ENCODE data around the gene PROSER3.
"Not testable (repeated sequence)": the region's sequence is repeated elsewhere in the genome, so short reads cannot be mapped to it uniquely, and the experiment has no call there.

PROSER3 gene

DNA sequence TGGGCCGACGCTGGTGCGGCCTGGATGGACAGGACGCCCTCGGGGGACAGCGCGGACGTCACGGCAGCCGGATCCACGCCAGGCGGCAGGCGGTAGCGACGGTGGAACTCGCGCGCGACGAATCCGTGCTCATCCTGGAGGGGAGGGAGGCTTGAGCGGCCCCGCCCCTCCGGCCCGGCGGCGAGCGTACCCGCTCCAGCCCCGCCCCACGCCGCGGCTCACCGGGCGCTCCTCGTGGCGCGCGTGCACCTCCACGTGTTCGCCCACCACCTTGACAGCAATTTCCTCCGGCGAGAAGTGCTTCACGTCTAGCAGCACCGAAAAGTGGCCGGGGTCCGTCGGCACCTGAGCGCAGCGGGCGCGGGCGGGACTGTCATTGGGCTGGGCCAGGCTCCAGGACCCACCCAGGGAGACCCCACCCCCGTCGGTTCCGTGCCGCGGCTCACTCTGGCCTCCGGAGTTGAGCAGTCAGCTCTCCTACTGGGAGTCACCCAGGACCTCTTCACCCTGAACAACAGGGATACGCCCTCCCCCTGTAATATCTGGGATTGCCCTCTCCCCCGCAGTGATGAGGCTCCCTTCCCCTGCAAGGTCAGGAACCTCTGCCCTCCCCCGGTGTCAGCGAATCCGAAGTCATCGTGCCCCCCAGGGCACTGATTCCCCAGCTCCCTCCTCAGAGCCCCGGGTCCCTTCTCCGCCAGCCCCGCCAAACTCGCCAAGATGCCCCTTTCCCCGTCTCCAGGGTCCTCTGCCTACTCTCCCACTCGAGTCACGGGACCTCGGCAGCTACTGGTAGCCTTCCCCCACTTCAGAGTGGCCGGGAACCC, 2.2 kb upstream of the PROSER3 start:
- DNase-seq: no peak

DNA sequence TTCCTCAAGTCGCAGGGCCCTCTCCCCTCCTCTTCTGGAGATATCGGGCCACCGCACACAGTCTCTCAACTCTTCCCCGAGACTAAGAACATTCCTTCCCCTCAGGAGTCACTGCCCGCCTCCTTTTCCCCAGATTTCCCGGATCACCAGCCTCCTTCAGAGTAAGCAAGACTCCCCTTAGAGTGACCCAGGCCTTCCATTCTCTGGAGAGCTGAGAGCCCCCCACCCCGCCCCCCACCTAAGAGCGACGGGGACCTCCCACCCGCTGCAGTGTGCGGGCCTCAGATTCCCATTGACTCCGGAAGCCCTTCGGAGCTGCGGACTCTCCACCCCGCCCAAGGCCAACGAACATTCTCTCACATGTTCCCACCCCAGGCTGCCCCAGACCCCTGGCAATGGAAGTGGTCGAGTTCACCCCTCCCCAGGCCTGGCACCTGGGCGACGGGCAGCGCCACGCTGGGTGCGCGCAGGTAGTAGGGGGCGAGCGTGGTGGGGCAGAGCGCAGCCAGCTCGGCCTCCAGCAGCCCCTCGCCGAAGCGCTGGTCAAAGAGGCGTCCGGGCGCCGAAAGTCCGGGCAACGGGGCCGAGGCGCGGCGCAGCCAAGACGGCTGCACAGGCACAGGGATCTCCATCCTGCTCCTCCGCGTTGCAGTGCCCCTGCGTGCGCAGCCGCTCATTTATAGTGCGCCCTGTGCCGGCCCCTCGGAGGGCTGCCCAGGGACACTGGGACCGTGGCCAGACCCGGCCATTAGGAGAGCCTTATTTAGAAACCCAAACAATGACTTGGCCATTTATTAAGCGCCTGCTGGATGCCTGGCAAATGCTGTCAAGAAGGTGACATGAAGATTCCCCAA, 1.4 kb upstream of the PROSER3 start, which contains the start of gene HSPB6:
Gene HSPB6, minus strand, starts transcription at position 653 of the 854 bp plus-strand sequence. Its CDS starts 21 bp downstream, at position 632.
- DNase-seq: no peak

DNA sequence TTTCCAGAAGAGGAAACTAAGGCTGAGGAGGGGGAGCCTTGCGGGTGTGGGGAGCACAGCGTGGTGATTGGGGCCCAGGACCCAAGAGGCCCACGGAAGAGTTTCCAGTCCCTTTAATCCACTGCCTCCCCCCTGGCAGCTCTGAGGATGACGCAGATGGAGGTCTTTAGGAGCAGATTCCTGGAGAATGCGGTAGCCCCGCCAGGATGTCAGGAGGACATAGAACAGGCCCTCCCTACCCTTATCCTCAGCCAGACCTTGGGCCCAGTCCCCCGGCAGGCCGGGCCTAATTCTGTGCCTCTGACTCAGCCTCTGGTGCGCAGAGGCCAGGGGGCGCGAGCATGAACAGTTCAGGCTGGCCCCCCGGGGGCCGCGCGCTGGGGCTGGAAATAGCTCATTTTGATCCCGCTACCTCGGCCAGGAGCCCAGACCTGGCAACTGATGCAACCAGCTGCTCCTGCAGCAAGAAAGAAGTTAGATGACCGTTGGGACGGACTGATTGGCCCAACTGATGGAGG, 686 bp upstream of the PROSER3 start:
- peak; percentile 79 for DNase-seq

DNA sequence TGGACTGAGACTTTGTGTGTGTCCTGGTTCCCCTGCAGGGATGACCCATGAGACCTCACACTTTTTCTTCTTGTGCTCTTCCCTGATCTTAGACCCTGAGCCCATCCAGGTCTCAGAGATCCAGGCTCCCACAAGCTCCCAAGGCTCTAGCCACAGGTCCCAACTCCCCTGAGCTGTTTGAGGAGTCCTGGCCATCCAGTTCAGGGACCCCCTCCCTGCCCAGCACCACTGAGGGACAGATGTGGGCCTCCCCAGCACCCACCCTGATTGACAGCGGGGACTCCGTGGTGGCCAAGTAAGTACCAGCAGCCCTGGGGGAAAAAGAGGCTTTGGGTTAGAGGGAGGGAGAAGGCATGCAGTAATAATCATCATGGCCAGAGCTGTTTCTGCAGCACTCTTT, 1.7 kb downstream of the PROSER3 start:
- no peak for DNase-seq

DNA sequence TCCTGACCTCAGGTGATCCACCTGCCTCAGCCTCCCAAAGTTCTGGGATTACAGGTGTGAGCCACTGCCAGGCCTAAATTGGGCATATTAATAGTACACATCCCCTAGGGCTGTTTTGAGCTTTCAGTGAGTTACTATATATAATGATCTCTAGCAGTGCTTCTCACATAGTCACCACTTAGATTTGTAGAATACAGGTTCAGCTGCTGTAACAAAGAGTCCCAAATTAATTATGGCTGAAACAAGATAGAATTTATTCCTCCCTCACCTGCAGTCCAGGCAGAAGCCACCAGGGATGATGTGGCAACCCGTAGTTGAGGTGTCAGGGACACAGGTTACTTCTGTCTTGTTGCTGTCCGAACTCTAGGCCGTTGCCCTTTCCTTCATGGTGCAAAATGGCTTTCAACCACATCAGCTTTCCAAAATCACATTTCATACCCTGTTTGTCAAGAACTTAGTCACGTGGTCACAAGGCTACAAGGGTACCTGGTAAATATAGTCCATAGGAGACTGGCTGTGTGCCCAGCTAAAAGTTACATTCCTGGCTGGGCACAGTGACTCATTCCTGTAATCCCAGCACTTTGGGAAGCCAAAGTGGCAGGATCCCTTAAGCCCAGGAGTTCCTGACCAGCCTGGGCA, 2.9 kb downstream of the PROSER3 start:
- no peak for DNase-seq

DNA sequence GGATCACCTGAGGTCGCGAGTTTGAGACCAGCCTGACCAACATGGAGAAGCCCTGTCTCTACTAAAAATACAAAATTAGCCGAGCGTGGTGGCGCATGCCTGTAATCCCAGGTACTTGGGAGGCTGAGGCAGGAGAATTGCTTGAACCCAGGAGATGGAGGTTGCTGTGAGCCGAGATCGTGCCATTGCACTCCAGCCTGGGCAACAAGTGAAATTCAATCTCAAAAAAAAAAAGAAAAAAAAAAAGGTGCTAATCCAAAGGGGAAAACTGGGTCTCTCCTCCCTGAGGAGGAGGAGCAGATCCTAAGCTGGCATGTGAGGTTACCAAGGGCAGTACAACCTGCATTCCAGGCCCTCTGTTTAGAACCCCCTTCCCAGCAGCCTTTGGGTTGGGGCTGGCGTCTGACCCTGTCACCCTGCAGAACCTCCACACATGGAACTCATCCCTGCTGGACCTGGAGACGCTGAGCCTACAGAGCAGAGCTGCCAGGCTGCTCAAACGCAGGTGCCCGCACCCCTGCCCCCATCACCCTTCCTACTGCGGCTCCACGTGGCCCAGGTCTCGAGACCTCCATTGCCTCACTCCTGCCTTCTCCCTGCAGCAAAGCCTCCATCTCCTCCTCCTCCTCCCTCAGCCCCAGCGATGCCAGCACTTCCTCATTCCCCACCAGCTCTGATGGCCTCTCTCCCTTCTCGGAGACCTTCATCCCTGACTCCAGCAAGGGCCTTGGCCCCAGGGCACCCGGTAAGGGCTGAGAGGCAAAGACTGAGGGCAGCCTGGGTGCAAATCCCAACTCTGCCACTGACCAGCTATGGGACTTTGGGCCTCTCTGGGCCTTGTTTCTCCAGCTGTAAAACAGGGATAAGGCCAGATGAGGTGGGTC, 6.7 kb downstream of the PROSER3 start:
- no peak for DNase-seq

DNA sequence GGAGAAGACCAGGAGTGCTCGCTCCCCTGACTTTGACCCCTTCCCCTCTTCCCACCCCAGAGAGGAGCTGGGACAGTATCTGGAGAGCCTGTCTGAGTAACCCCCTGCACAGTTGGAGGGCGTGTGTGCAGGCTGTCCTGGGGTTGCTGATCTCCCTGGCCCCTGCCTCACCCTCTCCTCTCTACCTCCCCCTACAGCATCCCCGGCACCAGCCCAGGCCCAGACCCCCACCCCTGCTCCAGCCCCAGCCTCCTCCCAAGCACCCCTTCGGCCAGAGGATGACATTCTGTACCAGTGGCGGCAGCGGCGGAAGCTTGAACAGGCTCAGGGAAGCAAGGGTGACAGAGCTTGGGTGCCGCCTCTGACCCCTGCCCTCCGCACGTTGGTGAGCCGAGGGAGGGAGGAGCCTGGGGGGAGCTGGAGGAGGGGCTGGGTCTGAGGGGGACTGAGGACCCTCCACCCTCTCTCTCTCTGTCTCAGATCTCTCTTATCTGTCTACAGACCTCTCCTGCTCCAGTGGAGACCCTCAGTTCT, 8.7 kb downstream of the PROSER3 start:
- no peak for DNase-seq

DNA sequence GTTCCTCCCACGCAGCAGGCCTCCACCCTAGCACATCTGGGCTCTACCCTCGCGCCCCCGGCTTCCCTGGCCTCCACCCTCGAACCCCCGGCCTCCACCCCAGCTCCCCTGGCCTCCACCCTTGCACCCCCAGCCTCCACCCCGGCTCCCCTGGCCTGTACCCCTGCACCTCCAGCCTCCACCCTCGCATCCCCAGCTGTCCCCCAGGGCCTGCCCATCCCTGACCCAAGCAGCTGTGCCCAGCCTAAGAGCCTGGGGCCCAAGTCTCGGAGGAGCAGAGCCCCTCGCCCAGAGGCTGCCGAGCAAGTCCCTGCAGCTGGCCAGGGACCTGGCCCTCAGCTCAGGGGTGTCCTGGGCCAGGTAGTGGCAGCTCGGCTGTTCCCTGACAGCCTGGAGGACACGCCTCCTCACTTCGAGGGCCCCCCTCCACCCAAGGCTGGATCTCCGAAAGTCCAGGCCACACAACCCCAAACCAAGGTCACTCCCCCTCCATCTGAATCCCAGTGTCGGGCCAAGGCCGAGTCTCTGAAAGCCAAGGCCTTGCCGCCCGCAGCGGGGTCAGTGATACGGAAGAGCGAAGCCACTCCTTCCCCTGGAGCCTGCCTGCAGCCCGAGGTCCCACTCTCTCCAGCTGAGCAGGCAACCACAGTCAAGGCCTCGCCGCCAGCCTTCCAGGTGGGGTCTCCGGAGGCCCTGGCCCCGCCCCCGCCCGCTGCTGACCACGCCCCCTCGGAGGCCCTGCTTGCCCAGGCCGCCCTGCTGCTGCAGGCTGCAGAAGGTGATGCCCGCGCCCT, 9.5 kb downstream of the PROSER3 start:
- no peak for DNase-seq

DNA sequence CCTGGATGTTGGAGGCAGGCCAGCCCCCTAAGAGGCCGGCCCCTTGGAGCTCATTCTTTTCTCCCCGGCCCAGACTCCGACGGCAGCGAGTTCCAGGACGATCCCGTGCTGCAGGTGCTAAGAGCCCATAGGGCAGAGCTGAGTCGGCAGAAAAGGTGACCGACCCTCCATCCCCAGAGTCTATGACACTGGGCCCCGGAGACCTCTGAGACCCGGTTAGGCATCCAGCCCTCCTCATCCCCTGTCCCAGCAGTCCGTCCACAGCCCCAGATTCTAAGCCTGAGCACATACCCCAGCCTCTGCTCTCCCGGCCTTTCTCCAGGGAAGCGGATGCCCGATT, 10.1 kb downstream of the PROSER3 start:
- DNase-seq: no peak

DNA sequence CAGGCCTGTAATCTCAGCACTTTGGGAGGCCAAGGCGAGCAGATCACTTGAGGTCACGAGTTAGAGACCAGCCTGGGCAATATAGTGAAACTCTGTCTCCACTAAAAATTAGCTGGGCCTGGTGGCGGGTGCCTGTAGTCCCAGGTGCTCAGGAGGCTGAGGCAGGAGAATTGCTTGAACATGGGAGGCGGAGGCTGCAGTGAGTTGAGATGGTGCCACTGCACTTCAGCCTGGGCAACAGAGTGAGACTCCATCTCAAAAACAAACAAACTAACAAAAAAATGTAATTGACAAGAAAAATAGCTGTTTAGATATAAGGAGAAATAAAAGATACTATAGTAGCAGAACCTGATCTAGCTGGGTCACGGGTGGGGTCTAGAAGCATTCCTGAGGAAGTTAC, 14.4 kb downstream of the PROSER3 start:
- not testable (repeated sequence) for DNase-seq

DNA sequence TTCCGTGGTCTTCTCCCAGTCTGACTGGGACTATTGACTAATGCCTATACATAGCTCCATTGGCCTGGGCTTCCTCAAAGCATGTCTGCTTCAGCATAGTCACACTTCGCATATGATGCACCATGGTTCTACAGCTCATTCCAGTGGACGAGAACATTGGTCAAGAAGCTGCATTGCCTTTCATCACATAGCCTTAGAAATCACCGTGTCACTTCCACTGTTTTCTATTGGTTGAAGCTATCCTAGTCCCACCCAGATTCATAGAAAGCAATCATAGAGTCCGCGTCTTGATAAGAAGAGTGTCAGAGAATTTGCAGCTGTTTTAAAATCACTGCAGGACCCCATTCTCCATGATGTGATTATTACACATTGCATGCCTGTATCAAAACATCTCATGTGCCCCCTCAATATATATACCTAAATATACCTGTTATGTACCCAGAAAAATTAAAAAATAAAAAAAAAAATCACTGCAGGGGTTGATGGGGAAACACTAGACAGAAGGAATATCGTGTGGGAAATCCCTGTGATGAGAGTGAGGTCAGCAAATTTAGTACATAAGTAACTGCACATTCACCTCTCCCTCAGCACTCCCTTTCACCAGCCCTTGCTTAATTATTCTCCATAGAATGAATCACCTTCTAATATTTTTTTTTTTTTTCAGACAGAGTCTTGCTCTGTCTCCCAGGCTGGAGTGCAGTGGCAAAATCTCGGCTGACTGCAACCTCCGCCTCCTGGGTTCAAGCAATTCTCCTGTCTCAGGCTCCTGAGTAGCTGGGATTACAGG, 15.2 kb downstream of the PROSER3 start:
- DNase-seq: no peak

DNA sequence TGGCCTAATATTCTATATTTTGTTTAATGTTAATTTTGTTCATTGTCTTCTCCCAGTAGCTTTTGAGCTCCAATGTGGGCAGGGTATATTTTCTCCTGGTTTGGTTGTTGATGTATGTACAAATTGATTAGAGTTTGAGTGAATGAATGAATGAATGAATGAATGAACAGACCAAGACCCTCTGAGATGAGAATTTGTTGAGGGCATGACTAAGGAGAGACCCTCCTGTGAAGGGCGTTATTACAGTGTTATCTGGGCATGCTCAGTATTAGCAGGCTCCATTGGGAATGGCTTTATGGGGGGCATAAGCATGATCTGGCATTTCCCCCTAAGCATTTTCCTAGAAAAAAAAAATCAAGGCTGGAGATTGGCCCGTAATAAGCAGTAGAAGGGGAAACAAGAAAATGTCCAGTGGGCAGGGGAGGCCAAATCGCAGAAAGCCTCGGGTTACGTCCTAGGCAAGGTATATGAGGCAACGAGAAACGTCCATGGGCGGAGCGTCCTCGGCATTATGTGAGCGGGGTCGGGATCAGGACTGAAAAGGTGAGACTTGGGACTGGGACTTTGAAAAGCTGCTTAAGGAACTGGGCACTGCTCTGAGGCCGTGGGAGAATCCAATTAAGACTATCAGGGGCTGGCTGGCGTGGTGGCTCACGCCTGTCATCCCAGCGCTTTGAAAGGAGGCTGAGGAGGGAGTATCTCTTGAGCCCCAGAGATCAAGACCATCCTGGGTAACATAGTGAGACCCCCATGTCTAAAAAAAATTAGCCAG, 16.5 kb downstream of the PROSER3 start:
- no peak for DNase-seq

DNA sequence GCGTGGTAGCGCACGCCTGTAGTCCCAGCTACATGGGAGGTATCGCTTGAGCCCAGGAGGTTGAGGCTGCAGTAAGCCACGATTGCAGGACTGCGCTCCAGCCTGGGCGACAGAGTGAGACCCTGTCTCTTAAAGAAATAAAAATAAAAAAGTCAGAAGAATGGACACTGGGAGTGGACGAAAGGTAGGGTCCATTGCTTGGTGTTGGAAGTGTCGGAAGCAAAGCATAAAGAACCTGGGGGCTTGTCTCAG, 17.0 kb downstream of the PROSER3 start:
- DNase-seq: no peak

DNA sequence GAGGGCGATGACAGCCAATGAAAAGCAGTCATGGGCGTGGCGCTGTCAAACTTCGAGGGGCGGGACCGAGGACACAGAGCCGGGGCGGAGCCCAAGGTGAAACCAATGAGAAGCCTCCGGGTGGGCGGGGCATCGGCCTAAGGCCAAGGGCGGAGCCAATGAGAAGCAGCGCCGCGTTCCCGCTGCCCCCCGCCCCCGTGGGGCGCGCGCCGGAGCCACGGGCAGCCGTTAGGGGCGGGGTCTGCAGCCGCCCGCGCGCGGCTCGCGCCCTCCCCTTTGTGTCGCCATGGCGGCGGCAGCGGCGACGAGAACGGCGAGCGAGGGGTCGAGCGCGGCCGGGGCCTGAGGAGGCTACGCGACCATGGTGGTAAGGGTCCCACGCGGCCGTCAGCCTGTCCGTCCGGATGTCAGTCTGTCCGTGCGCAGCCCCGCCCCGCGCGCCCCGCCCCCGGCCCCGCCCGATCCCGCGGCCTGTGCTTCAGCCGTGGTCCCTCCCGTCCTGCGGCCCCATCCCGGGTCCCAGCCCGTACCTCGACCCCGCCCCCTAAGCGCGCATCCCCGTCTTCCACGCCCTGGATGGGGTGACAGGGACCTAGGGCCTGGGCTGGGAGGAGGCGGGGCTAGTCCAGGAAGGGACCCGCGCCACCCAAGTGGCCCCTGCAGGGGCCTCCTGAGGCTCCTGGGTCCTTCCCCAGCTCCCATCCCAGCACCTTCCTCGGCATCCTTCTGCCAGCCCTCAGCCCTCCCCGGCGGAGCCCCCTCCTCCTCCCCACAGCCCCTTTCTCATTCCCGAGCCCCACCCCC, 17.5 kb downstream of the PROSER3 start, which contains the start of gene ARHGAP33:
Gene ARHGAP33, plus strand, starts transcription at position 267 of the 804 bp plus-strand sequence. Its CDS starts 95 bp downstream, at position 362.
- peak; percentile 98 for DNase-seq

DNA sequence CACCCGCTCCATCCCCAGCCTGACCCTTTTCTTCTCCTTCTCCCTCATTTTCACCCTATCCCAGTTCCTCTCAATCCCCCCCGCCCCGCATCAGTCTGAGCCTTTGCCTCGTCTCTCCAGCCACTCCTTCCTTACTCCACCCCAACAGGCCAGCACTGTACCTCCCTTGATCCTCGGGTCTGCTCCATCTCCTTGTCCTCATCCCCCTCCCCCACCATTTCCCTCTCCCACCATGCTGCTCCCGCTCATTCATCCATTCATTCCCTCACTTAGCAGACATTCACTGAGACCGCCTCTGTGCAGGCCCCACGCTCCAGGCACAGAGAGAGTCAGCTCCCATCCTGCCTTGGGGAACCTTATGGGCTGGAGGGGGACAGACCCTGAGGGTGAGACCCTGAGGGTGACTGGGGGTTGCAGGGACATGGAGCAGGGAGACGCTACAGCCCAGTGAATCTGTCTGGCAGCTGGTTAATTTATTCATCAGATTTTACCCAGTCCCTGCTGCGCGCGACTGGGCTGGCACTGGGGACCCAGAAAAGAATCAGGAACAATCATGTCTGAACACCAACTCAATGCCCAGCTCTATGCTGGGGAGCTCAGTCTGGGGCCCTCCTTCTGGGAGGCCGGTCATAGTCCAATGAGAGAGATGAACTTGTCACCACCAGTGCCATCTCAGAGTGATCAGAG, 18.3 kb downstream of the PROSER3 start:
- DNase-seq: no peak

DNA sequence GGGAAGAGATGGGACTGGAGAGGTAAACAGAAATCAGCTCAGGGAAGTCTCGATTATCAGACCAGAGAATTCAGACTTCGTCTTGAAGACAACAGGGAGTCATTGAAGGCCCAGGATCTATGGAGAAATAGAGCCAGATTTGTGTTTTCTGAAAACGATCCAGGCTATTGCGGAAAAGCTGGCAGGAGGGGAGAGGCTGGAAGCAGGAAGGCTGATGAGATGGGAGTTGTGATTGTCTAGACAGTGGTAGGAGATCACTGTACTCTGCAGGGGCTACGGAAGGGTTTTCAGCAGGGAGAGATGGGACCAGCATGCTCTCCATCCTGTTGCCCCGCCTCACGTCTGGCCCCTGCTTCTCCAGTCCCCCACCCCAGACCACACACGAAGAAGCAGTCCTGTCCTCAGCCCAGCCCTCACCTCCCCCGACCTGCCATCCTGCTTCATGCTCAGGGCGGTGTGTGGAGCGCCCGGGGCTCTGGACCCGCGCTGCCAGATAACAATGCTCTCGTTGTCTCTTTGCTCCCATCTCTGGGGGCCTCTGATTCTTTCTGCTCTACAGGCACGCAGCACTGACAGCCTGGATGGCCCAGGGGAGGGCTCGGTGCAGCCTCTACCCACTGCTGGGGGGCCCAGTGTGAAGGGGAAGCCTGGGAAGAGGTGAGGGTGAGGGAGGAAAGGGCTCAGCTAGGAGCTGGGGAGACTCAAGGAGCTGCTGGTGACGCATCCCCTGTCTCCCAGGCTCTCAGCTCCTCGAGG, 19.3 kb downstream of the PROSER3 start:
- no peak for DNase-seq

DNA sequence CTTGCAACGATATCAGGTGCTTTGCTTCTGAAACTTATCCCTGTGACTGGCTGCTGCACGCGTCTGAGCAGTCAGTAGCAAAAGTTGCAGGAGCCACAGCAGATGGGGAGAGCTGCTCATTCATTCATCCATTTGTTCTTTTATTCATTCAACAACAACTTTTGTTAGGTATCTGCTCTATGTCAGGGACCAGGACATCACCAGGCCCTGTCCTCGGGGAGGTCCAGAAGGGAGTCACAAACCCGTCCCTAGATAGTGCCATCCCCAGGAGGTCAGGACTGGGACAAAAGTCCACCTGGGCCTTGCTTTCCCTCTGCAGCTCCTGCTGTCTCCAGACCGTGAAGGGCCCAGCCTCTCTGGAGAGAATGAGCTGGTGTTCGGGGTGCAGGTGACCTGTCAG, 20.0 kb downstream of the PROSER3 start:
- no peak for DNase-seq
